OCI-LY3 (cell line): ENCODE measurements around the gene PHC2.

Experiments
- EZH2phosphoT487 ChIP-seq: fragments of 200-600 bp; shearing (Covaris generic); IDR thresholded peaks from 2 replicates; pipeline ENCODE4 v1.6.1; 2018; ENCODE audit warnings: antibody characterized with exemption, mixed run types, low read depth
- TF ChIP-seq, protein P1 (sequence below): fragments of 200-600, 300-600 bp; sonication (generic); IDR thresholded peaks from 2 replicates; pipeline ENCODE4 v1.5.1; 2014; ENCODE audit warnings: antibody characterized with exemption, low read length, low read depth

DNA sequence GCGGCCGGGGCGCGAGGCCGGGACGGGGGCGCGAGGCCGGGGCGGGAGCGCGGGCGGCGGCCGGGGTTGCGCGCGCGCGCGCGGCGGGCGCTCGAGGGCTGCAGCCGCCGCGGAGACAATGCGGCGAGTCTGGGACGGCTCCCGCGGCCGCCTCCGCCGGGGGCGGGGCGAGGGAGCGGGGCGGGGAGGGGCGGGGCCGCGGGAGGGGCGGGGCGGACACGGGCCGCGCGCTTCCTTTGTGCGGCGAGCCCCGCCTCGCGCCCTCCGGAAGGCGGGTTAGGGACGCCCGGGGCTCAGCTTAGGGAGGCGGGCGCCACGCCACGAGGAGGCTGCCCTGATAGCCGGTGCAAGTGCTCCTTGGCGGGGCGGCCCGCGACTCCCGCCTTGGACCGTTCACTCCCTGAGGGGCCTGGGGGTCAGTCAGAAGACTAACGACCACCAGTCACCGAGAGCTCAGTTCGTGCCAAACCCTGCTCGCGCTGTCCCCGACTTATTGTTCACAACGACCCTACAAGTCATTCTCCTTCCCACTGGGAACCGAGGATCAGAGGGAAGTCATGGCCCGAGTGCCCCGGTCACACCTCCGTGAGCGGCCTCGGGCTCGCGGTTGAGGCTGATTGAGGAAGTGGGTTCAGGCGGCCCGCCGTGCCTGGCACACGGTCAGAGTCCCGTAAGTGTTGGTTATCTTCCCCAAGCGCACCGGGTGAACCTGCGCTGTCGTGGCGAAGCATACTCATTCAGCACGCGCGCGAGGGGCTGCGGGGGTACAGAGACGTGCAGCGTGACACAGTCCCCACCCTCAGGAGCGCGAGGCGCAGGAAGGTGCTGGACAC is 80.9 kb downstream of the PHC2 start:
- TF ChIP-seq, protein P1, sequence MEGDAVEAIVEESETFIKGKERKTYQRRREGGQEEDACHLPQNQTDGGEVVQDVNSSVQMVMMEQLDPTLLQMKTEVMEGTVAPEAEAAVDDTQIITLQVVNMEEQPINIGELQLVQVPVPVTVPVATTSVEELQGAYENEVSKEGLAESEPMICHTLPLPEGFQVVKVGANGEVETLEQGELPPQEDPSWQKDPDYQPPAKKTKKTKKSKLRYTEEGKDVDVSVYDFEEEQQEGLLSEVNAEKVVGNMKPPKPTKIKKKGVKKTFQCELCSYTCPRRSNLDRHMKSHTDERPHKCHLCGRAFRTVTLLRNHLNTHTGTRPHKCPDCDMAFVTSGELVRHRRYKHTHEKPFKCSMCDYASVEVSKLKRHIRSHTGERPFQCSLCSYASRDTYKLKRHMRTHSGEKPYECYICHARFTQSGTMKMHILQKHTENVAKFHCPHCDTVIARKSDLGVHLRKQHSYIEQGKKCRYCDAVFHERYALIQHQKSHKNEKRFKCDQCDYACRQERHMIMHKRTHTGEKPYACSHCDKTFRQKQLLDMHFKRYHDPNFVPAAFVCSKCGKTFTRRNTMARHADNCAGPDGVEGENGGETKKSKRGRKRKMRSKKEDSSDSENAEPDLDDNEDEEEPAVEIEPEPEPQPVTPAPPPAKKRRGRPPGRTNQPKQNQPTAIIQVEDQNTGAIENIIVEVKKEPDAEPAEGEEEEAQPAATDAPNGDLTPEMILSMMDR: no peak
- TF ChIP-seq EZH2phosphoT487: no peak
